ENCODE measurements around the gene BPIFB3.
A peak's percentile ranks its signal among the peaks of the same experiment; 100 is the strongest.

BPIFB3 gene

GRCh38 chr20:33015114-33015484, 38.6 kb upstream of the BPIFB3 start:
- FAIRE-seq (no peak), DNase-seq (ENCODE audit: insufficient read length, low spot score) (no peak)

GRCh38 chr20:33015700-33016580, 37.8 kb upstream of the BPIFB3 start:
- FAIRE-seq (no peak), DNase-seq (ENCODE audit: insufficient read length, low spot score) (no peak)

GRCh38 chr20:33016581-33017109, 37.1 kb upstream of the BPIFB3 start:
- DNase-seq (ENCODE audit: insufficient read length, low spot score) (no peak), FAIRE-seq (no peak)

GRCh38 chr20:33017542-33017941, 36.2 kb upstream of the BPIFB3 start:
- no peak for DNase-seq (ENCODE audit: insufficient read length, low spot score)
- peak; percentile 62 for FAIRE-seq

DNA sequence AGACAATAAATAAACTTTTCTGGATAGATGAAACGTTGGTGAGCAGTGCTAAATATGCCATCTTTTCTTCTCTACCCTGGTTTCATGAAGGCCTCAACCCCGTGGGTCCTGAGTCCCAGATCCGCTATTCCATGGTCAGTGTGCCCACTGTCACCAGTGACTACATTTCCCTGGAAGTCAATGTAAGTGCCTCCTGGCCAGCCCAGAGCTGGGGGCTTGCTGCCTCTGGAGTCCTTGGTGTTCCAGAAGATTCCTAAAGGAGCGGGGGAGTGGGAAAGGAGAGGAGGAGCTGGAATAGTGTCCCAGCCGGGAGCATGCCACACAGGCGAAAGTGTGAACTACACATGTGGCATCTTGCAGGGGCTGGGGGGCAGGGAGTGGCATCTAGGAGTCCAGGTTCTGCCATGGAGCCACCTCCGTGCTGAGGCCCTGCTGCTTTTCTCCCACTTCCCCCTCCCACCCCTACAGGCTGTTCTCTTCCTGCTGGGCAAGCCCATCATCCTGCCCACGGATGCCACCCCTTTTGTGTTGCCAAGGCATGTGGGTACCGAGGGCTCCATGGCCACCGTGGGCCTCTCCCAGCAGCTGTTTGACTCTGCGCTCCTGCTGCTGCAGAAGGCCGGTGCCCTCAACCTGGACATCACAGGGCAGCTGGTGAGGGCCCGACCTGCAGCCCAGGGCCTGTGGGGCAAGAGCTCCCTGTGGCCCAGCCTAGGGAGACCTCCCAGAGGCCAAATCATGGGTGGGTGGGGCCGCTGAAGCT, 35.4 kb upstream of the BPIFB3 start:
- FAIRE-seq = no peak
- no peak for DNase-seq (ENCODE audit: insufficient read length, low spot score)

GRCh38 chr20:33019465-33020277, 34.0 kb upstream of the BPIFB3 start:
- DNase-seq (ENCODE audit: insufficient read length, low spot score) (no peak), FAIRE-seq (no peak)

GRCh38 chr20:33020278-33021161, 33.2 kb upstream of the BPIFB3 start:
- DNase-seq (ENCODE audit: insufficient read length, low spot score) (no peak), FAIRE-seq (no peak)

DNA sequence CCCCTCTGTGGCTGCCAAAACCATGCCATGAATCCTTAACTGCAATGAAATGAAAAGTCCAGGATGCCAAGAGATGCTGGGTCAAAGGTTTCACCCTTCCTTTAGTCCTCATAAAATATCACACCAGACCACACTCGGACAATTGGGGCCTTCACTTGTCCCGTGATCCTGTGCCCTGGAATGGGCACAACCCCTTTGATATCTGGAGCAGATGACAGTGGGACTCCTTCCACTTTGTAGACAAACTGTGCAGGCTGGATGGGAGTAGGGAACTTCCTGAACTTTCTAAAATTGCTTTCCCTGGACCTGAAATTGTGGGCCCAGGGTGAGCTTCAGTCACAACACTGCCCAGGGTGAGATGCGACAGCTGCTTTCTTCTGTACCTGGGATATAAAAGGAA, 31.8 kb upstream of the BPIFB3 start:
- FAIRE-seq = no peak
- no peak for DNase-seq (ENCODE audit: insufficient read length, low spot score)

- FAIRE-seq (no peak), DNase-seq (ENCODE audit: insufficient read length, low spot score) (no peak)
Measured at GRCh38 chr20:33022289-33022688, 31.4 kb upstream of the BPIFB3 start.

- DNase-seq (ENCODE audit: insufficient read length, low spot score) = no peak
- FAIRE-seq = no peak
Measured at GRCh38 chr20:33022694-33023438, 30.8 kb upstream of the BPIFB3 start.

DNA sequence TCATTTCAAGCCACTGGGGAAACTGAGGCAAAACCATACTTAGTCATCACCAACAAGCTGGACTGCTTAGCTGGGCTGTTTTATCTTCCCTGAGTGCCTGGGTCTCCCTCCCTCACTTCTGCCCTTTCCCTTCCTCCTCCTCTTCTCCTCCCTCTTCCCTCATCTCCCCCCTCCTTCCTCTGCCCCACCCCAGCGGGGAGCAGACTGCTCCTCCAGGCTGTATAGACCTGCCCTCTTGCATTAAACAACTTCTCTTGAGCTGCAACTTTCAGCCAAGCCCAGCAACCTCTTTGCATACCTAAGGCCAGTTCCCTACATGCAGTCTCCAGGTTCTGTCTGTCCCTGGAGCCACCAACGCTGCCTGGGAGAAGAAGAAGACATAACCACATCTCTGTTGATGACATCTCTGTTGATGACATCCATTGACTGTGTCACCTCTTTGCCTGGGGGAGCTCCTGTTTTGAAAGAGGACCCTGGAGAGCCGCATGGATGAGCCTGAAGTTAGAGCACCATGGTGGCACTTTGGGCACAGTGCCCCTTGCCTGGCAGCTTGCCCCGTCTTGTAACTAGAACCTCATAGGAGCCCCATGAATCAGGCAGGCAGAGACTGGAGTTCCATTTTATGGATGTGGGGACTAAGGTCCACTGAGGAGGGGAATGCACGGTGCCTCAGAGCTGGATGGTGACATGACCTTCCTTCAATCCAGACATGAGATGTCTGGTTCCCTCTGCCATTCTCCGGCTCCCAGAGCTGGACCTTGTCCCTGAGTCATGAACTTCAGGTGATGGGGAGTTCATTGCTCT, 30.1 kb upstream of the BPIFB3 start:
- DNase-seq (ENCODE audit: insufficient read length, low spot score) (no peak), FAIRE-seq (no peak)

GRCh38 chr20:33024243-33024560, 29.5 kb upstream of the BPIFB3 start:
- DNase-seq (ENCODE audit: insufficient read length, low spot score) (no peak), FAIRE-seq (no peak)

GRCh38 chr20:33024609-33025317, 28.9 kb upstream of the BPIFB3 start:
- DNase-seq (ENCODE audit: insufficient read length, low spot score) (no peak), FAIRE-seq (peak; percentile 80)

DNA sequence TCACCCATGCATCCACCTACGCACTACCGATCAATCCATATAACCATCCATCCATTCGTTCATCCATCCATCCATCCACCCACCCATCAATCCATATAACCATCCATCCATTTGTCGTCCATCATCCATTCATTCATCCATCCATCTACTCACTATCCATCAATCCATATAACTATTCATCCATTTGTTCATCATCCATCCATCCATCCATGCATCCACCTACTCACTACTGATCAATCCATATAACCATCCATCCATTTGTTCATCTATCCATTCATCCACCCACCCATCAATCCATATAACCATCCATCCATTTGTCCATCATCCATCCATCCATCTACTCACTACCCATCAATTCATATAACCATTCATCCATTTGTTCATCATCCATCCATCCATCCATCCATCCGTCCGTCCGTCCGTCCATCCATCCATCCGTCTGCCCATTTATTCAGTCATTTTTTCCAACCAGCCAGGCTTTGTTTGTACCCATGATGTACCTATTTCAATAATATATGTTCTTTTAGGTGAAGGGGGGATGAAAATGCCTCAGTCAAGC, 28.3 kb upstream of the BPIFB3 start:
- FAIRE-seq = no peak

DNA sequence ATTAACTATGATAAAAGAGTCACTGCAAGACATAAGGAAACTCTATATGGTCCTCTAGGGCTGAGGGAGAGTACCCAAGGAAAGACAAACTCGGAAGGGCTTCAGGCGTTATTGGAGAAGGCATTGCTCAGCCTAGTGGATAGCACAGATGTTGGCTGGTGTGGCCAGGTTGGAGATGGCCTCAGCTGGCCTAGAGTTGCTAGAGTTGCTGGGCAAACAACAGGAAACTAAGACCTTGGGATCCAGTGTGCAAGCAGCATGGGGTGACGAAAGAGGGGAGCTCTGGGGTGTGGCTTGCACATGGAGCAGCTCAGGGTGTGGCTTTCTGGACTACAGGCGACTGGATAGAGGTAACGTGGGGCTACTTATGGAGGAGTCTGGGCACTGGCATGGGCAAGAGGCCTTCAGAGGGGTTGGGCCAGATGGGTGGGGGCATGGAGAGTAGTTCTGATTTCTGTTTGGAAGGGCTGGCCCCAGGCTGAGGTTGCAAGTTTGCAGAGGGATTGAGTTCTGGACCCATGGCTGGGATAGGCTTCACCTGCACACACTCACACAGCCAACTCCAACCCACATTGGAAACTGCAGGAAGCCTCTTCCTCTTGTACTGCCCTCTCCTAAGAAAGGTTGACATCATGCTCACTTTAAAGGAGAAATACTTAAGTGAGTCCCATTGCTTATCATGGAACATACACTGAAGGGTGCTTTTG, 27.5 kb upstream of the BPIFB3 start:
- FAIRE-seq (no peak), DNase-seq (ENCODE audit: insufficient read length, low spot score) (no peak)

More for the DNA sequence above, 28.3 kb upstream of the BPIFB3 start:
- DNase-seq (ENCODE audit: insufficient read length, low spot score) = no peak

DNA sequence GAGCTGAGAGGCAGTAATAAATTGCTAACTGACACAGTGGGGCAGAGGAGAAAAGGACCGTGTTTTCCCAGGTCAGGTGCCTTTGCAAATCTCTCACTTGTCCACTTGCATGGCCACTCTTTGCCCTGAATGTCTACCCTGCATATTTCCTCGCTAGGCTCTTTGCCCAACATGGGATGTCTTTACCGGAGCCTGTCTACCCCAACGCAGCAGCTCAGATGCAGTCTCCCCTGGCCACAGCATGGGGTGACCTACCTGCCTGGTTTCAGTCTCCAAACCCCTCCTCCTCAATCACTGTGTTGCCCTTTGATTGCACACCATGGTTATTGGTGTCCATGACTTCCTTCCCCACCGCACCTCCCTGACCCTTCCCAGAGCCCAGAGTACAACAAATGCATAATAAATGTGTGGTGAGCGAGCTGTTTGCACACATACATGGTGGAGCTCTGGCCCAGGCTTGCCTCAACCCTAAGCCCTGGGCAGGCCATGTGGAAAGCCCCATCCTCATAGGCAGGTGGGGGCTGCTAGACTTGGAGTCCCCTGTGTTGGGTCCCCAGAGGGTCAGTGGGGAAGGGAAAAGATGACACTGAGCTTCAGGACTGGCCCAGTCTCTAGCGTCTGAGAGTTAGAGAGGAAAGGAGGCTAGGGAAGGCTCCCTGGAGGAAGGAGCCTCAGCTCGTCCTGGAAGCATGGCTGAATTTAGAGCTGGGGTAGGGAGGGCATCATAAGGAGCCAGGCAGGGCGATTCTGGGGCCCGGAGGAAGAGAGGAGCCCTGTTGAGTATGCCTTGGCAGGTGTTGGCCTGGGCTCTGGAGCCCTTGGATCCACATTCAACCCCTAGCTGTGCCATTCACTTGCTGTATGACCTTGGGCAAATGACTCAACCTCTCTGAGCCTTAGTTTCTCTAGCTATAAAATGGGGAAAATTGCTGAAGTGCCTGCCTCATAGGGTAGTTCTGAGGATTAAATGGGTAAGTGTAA, 26.6 kb upstream of the BPIFB3 start:
- peak; percentile 40 for FAIRE-seq

More for the DNA sequence above, 26.6 kb upstream of the BPIFB3 start:
- DNase-seq (ENCODE audit: insufficient read length, low spot score) = no peak

Data from HTR-8/SVneo (cell line).